Ovary (tissue), 9 donors: Measurements from ENCODE around the gene AP1B1. TPM values are rescaled to one million over a fixed set of nuclear protein-coding genes. Genes with fewer than 3 reads are reported as not detected.

ENCODE experiments used
- DNase-seq, 5 donors: peaks; one replicate each; pipeline ENCODE4 v3.0.0-alpha.2; 2019 to 2020
- H3K27ac ChIP-seq, 2 donors: fragments of 200-600 bp; one replicate each; pipeline versions ENCODE4 v1.5.1 to v1.8.0; 2019 to 2022
- H3K27me3 ChIP-seq: fragments of 200-600 bp; one replicate; pipeline ENCODE4 v1.8.0; 2022
- H3K36me3 ChIP-seq: fragments of 200-600 bp; sonication (generic); one replicate; pipeline ENCODE4 v1.5.1; 2019
- H3K4me1 ChIP-seq: one replicate; pipeline ENCODE4 v1.8.1; 2013; ENCODE audit warnings: mild to moderate bottlenecking, moderate library complexity; ENCODE audit not compliant: insufficient read depth
- H3K4me3 ChIP-seq: fragments of 200-600 bp; sonication (generic); one replicate; pipeline ENCODE4 v1.5.1; 2017
- H3K9me3 ChIP-seq, 2 donors: fragments of 200-600 bp in 1 of 2; sonication (generic) in 1 of 2; one replicate each; pipeline versions ENCODE4 v1.5.1 to v1.8.1; 2013 to 2019; ENCODE audit warnings: mild to moderate bottlenecking in 1 of 2, moderate library complexity in 1 of 2
- EP300 ChIP-seq: sonication (generic); formaldehyde crosslinking; IDR thresholded peaks from one replicate; pipeline ENCODE4 v1.6.1; 2017; ENCODE audit warnings: antibody characterized with exemption
- POLR2A ChIP-seq: fragments of 450-650 bp; IDR thresholded peaks from one replicate; pipeline ENCODE4 v1.6.1; 2017; ENCODE audit warnings: antibody characterized with exemption, mild to moderate bottlenecking, moderate library complexity
- WGBS, 3 donors: extraction: QIAGEN DNeasy Blood & Tissue Kit in 1 of 3; methylation state at CpG; one replicate each; pipeline versions ENCODE4 v1.1.5 to v1.1.7; 2013 to 2017; 5-methylcytosine and 5-hydroxymethylcytosine counted together
- intact Hi-C, 4 donors: fragments of 100-400 bp; cut with DNase I; formaldehyde crosslinking; loops; one replicate each; pipeline versions ENCODE4 v1.11.0 to v1.15.1; 2022 to 2023
- polyA plus RNA-seq, 2 donors: library from polyadenylated mRNA; stranded (reverse); fragments of 200-250 nt in 1 of 2; fragments of 350-450 nt in 1 of 2; fragmentation: Illumina TruSeq in 1 of 2; extraction: RNeasy Lipid Tissue Mini Kit (QIAGEN cat#74804) in 1 of 2; gene quantifications; one replicate each; pipeline ENCODE4 v1.2.3, GENCODE V29; 2013 to 2014
- total RNA-seq, 7 donors: library from RNA; depleted of rRNA in 2 of 7; stranded (reverse); fragments of >200 nt in 2 of 7; fragmentation: NEBNext Ultra II Directional in 3 of 7; extraction: Animal tissue kit (Norgen Biotek cat#: 25700) in 3 of 7; gene quantifications; one replicate each; pipeline versions ENCODE4 v1.1.0 to v1.2.4, GENCODE V29; 2016 to 2023
- TF ChIP-seq, protein P1 (sequence below), 3 donors: fragments of 450-650 bp in 2 of 3; fragments of 200-600 bp in 1 of 3; IDR thresholded peaks; one replicate each; pipeline versions ENCODE4 v1.5.1 to v1.8.0; 2016 to 2022; ENCODE audit warnings: antibody characterized with exemption in 3 of 3, mild to moderate bottlenecking in 1 of 3
- donor health status: DM: no; HTN: no; CAD: no; lungs with moderate emphysema.
- donor health status: DM: no; HTN: no; CAD: no.
- donor health status: Bipolar disorder and iron deficiency.
- donor health status: DM: yes; HTN: yes; CAD: no.
- donor health status: DM: no; HTN: no; CAD: no.
- donor health status: DM: yes; HTN: yes; CAD: no.

AP1B1 gene
- total and polyA plus RNA-seq, 9 donors = 17.7 to 54.0 (median 36.8) TPM

DNA sequence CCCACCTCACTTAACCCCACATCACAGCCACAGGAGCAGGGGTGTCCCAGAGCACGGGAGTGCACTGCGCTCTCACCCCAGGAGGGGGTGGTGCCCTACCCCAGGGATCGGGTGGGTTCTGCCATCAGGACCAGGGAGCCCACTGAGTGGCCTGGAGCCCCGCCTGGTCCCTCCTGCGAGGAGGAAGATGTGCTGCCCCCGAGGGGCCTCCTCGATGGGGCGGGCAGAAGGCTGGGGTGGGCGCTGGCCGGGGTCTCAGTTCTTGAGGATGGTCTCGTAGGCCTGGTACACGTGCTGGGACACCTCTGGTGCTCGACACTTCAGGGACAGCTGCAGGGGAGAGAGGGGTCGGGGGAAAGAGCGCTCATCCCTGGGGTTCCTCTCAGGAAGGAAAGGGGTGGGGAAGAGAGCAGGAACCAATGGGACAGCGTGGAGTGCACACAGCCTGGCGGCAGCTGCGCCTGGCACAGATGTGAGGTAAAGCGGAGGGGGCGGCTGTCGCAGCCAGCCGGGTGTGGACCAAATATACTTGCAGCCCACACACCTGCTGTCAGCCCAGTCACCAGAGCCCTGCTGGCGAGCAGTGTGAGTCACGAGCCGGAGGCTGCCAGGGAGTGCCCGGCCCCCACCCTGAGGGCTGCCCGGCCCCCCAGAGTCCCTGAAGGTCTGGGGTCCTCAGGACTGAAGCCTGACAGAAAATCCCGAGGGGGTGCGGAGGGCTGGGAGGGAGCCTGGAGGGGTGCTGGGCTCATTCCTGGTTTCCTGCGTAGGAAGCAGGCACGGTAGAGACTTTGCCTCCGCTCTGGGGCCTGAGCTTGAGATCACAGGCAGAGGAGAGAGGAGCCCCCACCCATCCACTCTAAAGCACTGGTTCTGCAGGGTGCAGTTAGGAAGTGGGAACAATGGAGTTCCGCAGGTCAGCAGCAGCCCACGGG, 59.5 kb downstream of the AP1B1 start:
- intact Hi-C loops = no loop called here
- TF ChIP-seq EP300 (no peak), POLR2A (no peak)
- TF ChIP-seq, protein P1, sequence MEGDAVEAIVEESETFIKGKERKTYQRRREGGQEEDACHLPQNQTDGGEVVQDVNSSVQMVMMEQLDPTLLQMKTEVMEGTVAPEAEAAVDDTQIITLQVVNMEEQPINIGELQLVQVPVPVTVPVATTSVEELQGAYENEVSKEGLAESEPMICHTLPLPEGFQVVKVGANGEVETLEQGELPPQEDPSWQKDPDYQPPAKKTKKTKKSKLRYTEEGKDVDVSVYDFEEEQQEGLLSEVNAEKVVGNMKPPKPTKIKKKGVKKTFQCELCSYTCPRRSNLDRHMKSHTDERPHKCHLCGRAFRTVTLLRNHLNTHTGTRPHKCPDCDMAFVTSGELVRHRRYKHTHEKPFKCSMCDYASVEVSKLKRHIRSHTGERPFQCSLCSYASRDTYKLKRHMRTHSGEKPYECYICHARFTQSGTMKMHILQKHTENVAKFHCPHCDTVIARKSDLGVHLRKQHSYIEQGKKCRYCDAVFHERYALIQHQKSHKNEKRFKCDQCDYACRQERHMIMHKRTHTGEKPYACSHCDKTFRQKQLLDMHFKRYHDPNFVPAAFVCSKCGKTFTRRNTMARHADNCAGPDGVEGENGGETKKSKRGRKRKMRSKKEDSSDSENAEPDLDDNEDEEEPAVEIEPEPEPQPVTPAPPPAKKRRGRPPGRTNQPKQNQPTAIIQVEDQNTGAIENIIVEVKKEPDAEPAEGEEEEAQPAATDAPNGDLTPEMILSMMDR (IDR thresholded peaks at IDR 0.05) = no peak
- no peaks in the 10 kb centered on the region for H3K27me3 ChIP-seq

DNA sequence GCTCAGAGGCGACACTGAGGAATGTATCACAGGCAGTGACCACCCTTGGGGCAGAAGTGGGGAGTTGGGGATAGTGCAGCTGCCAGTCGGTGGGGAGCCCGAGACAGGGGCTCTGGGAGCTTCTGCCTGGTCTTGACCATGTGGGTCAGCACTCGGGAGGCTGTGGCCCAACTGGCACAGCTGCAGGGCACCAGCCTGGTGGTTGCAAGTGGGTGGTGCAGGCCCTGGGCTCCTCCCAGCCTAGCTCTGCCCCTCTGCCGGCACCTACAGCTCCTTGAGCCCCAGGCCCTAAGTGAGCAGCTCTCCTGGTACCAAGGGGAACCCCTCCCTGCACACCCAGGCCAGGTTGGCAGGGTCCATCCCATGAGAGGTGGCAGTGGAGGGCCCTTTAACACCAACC, 60.3 kb downstream of the AP1B1 start:
- DNase-seq = no peak
- no peak overlapping the region for H3K4me3 ChIP-seq
- H3K27ac ChIP-seq = no peak overlapping the region
- H3K9me3 ChIP-seq = no peaks in the 10 kb centered on the region
- intact Hi-C loops = no loop called here
- no peaks in the 10 kb centered on the region for H3K27me3 ChIP-seq
- H3K4me1 ChIP-seq = no peaks in the 10 kb centered on the region
- 80 to 97% (median 88%) methylated on average over 4 to 5 of the region's 5 CpGs for WGBS, 3 donors
- H3K36me3 ChIP-seq = no peaks in the 10 kb centered on the region
- TF ChIP-seq POLR2A (no peak), EP300 (no peak)
- TF ChIP-seq, protein P1 (IDR thresholded peaks at IDR 0.05) = no peak

More for the DNA sequence above, 59.5 kb downstream of the AP1B1 start:
- H3K27ac ChIP-seq = no peak overlapping the region
- no peaks in the 10 kb centered on the region for H3K4me1 ChIP-seq
- no peak for DNase-seq
- 87 to 88% (median 88%) methylated on average over 34 of the region's 34 CpGs for WGBS, 3 donors
- no peaks in the 10 kb centered on the region for H3K9me3 ChIP-seq
- no peak overlapping the region for H3K4me3 ChIP-seq
- no peaks in the 10 kb centered on the region for H3K36me3 ChIP-seq

DNA sequence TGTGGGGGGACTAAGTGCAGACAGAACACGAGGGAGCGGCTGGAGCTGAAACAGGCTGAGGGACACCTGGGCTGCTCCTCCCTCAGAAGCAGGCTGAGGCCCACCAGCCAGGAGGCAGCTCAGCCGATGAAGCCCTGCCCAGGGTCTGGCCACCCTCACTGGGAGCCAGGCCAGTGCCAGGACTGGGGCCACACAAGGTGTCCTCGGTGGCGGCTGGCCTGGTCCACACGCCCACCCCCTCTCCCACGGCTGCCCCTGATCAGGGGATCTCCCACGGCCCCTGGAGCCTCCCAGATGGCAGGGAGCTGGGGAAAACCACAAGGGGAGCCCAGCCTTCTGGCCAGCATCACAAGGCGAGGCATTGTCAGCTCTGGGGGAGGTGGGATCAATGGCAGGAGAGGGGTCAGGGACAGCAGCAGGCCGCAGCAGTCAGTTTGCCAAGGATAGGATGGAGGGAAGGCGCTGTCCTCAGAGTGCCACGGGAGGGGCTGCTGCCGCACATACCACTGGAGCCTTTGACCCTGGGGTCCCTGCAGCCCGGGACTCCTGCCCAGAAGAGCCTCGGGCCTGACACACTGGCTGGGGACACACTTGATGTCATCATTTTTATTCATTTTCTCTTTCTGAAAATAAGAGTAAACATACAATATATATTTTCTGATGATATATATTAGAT, 61.1 kb downstream of the AP1B1 start:
- no peaks in the 10 kb centered on the region for H3K36me3 ChIP-seq
- no peak overlapping the region for H3K27ac ChIP-seq
- no peaks in the 10 kb centered on the region for H3K27me3 ChIP-seq
- H3K9me3 ChIP-seq = no peaks in the 10 kb centered on the region
- H3K4me1 ChIP-seq = no peaks in the 10 kb centered on the region
- intact Hi-C loops = no loop called here
- H3K4me3 ChIP-seq = no peak overlapping the region
- no peak for DNase-seq
- TF ChIP-seq, protein P1 (IDR thresholded peaks at IDR 0.05) = no peak
- TF ChIP-seq POLR2A (no peak), EP300 (no peak)
- WGBS, 3 donors = 58 to 72% (median 69%) methylated on average over 15 of the region's 15 CpGs

DNA sequence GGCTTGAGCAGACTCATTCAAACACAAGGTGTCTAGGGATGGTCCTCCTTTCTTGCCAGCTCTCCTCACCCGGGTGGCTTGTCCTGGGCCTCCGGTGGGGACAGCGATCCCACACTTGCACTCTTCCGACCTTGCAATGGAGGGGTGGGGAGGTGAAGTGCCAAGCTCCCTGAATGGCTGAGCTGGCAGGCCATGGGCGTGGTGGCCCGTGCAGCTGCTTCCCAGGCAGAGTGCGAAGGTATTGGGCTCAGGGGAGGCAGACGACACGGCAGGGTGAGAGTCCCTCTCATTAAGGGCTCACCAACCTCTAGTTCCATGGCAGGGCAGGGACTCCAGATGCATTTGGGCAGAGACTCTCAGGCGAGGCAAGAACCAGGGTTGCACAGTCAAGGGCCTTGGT, 61.9 kb downstream of the AP1B1 start:
- H3K4me1 ChIP-seq = no peaks in the 10 kb centered on the region
- DNase-seq = no peak
- no peaks in the 10 kb centered on the region for H3K9me3 ChIP-seq
- H3K36me3 ChIP-seq = no peaks in the 10 kb centered on the region
- H3K27ac ChIP-seq = no peak overlapping the region
- no peak for TF ChIP-seq POLR2A
- TF ChIP-seq, protein P1 (IDR thresholded peaks at IDR 0.05) = no peak
- TF ChIP-seq EP300 = no peak
- intact Hi-C loops = no loop called here
- H3K4me3 ChIP-seq = no peak overlapping the region
- H3K27me3 ChIP-seq = no peaks in the 10 kb centered on the region
- 87 to 91% (median 89%) methylated on average over 10 of the region's 10 CpGs for WGBS, 3 donors
